Endometrium (tissue), 2 donors: ENCODE results near the gene PI16.
"Not testable (repeated sequence)": the region's sequence is repeated elsewhere in the genome, so short reads cannot be mapped to it uniquely, and the experiment has no call there.

ENCODE experiments used
- FAIRE-seq: peaks from 2 replicates; lab custom pipeline; 2012; peaks lifted over from hg19 to GRCh38; lab: Jason Lieb, UNC
- donor health status: control.
- donor health status: control.

The PI16 gene

DNA sequence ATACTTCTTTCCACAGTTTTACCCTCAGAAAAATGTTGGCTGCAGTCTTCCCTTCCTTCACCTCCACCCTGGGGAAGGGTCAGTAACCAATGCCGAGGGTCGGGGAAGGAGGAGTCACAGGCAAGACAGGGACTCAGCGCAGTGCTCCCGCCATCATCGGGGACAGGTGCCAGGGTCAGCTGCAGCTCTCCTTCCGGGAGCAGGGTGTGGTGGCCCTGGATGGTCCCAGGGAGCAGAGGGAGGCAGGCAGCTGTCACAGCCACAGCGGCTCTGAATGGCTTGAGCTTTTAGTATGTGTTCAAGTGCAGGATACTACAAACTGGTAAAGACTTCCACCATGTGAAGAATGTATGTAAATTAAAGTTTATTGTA, 26.0 kb upstream of the PI16 start:
- FAIRE-seq = no peak

- FAIRE-seq = no peak
Measured at GRCh38 chr6:36929152-36929551, 25.4 kb upstream of the PI16 start.

- no peak for FAIRE-seq
Measured at GRCh38 chr6:36929607-36930006, 24.9 kb upstream of the PI16 start.

- FAIRE-seq = no peak
Measured at GRCh38 chr6:36930483-36930882, 24.1 kb upstream of the PI16 start.

- no peak for FAIRE-seq
Measured at GRCh38 chr6:36933102-36933501, 21.4 kb upstream of the PI16 start.

- FAIRE-seq = no peak
Measured at GRCh38 chr6:36933519-36933918, 21.0 kb upstream of the PI16 start.

GRCh38 chr6:36934901-36935300, 19.6 kb upstream of the PI16 start:
- FAIRE-seq = no peak

GRCh38 chr6:36936824-36937223, 17.7 kb upstream of the PI16 start:
- no peak for FAIRE-seq

- FAIRE-seq = no peak
Measured at GRCh38 chr6:36937896-36938295, 16.6 kb upstream of the PI16 start.

GRCh38 chr6:36938536-36938935, 16.0 kb upstream of the PI16 start:
- no peak for FAIRE-seq

GRCh38 chr6:36939005-36939404, 15.5 kb upstream of the PI16 start:
- not testable (repeated sequence) for FAIRE-seq

DNA sequence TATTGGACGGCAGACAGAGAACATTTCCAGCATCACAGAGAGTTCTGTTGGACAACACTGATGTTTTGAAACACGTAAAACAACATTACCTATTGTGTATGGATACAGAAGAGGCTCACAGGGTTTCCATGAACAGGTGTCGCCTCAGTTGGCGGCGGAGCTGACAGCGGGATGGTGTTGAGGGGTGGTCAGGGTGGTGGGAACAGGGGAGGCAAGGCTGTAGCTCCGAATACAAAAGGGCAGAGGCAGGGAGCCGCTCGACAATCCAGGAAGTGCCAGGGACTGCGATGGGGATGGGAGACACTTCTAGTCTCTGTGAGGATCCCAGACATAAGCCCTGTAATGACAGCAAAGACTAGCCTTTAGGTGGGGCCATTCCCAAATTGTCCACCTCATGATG, 14.5 kb upstream of the PI16 start:
- no peak for FAIRE-seq

- not testable (repeated sequence) for FAIRE-seq
Measured at GRCh38 chr6:36941561-36941960, 13.0 kb upstream of the PI16 start.

- FAIRE-seq = not testable (repeated sequence)
Measured at GRCh38 chr6:36942329-36942728, 12.2 kb upstream of the PI16 start.

DNA sequence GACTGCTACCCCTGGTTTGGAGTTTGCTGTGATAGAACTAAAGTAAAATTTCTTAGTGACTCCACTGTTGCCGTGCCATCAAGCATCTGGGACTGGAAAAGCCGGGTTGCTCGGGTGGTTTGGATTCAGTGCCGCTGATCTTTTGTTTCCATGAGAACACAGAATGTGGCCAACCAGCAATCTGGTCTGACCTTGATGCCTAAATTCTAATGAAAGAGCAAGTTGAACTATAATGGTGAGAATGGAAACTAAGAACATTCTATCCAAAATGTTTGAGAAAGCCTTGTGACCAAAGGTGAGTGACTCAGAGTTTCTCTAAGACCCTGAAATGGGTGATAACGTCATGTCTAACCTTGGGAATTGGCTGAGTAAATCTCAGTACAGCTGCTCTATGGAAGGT, 9.9 kb upstream of the PI16 start:
- no peak for FAIRE-seq

GRCh38 chr6:36945301-36945700, 9.2 kb upstream of the PI16 start:
- FAIRE-seq = no peak

GRCh38 chr6:36946526-36946925, 8.0 kb upstream of the PI16 start:
- no peak for FAIRE-seq

DNA sequence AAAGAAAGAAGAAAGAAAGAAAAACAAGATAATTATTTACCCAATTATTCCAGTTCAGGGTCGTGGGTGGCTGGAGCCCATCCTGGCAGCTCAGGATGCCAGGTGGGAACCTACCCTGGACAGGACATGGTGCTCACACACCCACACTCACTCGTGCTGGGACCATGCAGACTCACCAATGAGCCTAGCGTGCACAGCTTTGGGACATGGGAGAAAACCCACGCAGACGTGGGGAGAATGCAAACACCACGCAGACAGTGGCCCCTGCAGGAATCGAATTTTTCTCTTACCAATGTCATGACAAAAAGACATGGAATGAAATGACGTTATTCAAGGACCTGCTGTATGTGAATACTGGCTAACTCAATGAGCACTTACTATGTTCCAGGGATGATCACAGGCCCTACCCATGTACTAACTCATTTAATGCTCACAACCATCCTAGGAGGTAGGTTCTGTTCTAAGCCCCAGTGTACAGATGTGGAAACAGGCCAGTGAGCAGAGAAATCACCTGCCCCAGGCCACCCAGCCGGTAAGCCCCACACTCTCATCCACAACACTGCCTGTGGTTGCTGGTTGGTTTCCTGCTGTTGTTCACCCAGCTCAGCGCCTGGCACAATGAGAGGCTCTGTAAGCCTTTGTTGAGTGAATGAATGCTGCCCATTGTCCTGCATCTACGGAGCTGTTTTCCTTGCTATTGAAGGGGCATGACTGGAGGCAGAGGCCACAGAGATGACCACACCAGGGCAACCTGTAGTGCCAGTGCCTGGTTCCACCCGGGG, 6.8 kb upstream of the PI16 start:
- no peak for FAIRE-seq

- FAIRE-seq = not testable (repeated sequence)
Measured at GRCh38 chr6:36949076-36949475, 5.5 kb upstream of the PI16 start.

GRCh38 chr6:36949636-36950035, 4.9 kb upstream of the PI16 start:
- FAIRE-seq = no peak

DNA sequence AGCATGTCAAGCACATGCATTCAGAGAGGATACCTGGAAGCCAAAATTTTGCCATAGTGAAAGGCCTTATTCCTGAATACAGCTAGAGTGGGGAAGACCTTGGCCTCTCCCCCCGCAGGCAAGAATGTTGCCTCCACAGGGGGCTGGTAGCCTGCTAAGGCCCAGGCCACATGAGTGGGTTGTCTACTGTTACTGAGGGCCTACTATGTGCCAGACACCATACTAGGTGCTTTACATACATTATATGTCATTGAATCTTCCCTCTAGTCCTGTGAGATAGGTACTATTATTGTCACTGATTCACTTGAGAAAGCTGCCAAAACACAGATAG, 642 bp upstream of the PI16 start:
- FAIRE-seq = no peak

GRCh38 chr6:36955136-36955535, 598 bp downstream of the PI16 start:
- no peak for FAIRE-seq

GRCh38 chr6:36955671-36956445, 1.3 kb downstream of the PI16 start:
- no peak for FAIRE-seq

DNA sequence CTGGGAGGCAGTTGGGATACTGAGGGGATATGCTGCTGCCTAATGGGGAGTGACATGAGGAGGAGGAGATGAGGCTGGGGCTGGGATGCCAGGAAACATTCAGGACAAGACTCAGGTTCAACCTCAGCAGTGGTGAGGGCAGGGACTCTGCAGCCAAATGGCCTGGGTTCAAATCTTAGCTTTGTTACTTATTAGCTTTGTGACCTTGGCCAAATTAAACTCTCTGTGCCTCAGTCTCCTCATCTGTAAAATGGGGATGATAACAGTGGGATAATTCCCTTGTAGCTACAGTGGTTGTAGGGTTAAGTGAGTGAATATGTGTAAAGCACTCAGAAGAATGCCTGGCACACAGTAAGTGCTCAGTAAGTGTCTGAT, 1.9 kb downstream of the PI16 start:
- no peak for FAIRE-seq
